H1 (cell line): ENCODE data around the gene SLC26A4.

Source experiments
- CREB1 ChIP-seq: IDR thresholded peaks from 2 replicates; pipeline ENCODE4 v1.6.1; 2012; ENCODE audit warnings: inconsistent platforms
- POLR2A ChIP-seq, 2 experiments: IDR thresholded peaks; 1 replicate in 1 of 2; 2 replicates in 1 of 2; pipeline ENCODE4 v1.6.1; 2011; ENCODE audit warnings: low read depth in 2 of 2, low read length in 2 of 2, mild to moderate bottlenecking in 2 of 2; ENCODE audit errors: control extremely low read depth in 1 of 2

DNA sequence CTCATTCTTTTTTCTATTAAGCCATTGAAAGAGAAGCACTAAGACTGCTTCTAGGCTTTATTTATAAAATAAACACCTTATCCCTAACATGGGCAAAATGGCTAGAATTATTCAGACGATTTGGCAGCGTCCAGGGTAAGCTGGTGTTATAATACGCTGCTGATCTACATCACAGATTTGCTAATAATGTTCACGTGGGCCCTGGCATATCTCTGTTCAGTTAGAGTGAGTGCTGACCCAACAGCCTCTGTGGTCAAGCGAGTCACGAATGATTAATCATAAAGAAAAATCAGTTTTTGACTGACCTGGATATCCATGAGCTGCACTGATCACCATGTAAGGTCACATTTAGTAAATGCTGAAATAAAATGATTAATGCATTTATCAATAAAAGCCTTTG, 54.9 kb downstream of the SLC26A4 start:
- TF ChIP-seq POLR2A (IDR thresholded peaks at IDR 0.05; ENCODE audit: control extremely low read depth in 1 of 2, low read depth in 2 of 2, low read length in 2 of 2) = no peak
- TF ChIP-seq CREB1 = no peak
